SIG-M5 treated with dmso at 0.1 percent for 504 hours (cell line): ENCODE measurements around the gene TCF7.

ENCODE experiments used
- DNase-seq: peaks from one replicate; lab custom pipeline; 2025; ENCODE audit not compliant: unreplicated experiment; lab: John Stamatoyannopoulos, UW

TCF7 gene

GRCh38 chr5:134088994-134089560 lies 25.4 kb upstream of the TCF7 start:
- no peak for DNase-seq

DNA sequence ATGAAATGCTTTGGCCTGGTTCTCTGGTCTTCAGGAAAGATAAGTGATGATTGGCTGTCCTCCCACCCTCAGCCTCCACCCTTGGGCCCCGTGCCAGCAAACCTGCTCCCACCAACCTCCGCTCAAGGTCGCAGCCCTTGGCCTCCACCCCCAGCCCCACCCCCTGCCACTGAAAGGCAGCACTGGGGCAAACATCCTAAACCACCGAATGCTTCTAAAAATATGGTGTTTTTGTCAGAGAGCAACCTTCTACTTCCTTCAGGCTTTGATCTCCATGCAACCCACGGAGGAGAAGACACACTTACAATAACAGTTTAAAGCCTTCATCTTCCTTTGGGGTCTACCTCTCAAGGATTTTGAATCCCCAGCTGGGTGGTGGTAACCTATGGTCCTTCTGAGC lies 24.0 kb upstream of the TCF7 start:
- no peak for DNase-seq

DNA sequence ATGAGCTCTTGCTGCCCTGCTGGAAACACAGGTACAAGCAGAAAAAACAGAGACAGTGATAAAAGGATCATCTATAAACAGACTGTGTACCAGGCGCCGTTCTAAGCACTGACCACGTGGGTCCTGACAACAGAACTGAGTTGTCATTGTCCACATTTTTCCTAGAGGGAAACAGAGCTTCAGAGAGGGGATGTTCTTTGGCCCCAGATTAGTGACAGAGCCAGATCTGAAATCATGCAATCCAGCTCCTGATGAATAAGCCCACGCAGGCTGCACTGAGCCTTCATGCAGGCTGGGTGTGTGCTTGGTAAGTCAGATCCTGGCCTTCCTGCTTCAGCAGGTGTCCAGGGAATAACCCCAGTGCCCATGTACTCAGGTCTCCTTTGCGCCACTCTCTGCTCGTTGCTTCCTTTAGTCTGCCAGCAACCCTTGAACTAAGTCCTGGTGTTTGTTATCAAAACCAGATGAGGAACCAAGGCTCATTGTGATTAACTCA lies 22.8 kb upstream of the TCF7 start:
- DNase-seq = no peak

GRCh38 chr5:134092875-134093274 lies 21.6 kb upstream of the TCF7 start:
- DNase-seq = no peak

GRCh38 chr5:134093351-134093750 lies 21.1 kb upstream of the TCF7 start:
- DNase-seq = no peak

DNA sequence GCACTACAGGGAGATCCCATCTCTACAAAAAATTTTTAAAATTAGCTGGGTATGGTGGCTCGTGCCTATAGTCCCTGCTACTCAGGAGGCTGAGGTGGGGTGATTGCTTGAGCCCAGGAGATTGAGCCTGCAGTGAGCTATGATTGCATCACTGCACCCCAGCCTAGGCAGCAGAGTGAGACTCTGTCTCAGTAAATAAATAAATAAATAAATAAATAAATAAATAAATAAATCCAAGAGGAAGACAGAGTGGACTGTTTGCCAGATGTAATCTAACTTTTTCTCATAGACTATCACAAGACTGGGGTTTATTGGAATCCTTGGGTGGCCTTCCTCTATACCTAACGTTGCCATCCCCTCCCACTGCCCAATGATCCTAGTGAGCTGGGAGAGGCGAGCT lies 19.2 kb upstream of the TCF7 start:
- DNase-seq = no peak

DNA sequence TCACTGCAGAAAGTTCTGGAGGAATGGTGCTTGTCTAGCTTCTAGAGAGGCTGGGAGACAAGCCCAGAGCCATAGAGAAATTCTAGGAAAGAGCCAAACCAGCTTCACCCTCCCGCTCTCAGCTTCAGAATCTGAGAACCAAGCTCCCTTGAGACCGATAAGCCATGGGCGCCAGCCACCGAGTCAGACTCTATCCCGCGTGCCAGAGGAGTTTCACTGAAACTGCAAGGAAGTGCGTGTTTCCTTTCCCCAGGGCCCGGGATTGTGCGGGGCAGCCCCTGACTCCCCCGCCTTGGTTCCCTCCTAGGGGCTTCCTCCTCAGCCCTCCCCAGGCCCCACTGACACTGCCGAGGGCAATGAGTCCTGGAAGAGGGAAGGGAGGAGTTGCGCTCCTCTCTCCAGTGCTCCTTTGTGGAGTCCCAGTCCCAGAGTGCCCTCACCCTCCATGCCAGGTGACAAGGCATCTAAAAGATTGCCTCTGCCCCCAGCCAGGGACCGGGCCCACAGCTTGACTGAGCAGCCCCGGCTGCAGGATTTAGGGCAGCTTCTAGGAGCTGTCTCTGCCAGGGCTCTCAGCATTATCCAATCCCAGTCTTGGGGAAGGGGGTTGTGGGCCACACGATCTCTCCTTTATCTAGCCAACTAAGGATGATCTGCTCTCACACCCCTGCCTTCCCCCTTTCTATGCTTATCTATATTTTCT lies 18.4 kb upstream of the TCF7 start:
- no peak for DNase-seq

- DNase-seq = no peak
Observed at GRCh38 chr5:134097211-134097749, 17.2 kb upstream of the TCF7 start.

DNA sequence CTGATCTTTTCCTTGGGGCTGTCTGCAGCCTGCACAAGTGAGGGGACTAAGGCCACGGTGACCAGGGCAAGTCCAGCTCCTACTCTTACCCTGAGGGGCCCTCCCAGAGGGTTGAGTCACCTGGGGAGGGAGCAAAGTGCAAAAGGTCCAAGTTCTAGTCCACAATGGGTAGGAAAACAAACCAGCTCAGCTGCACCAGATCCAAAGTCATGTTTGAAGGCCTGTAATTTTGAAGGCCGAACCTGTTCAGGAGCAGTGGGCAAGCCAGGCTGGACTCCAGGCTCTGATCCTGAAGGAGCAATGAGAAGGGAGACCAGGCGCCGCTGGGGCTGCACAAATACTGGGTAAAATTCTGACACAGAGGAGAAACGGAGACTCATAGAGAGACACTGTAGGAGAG lies 15.8 kb upstream of the TCF7 start:
- DNase-seq = no peak

- DNase-seq = peak; percentile 20
Observed at GRCh38 chr5:134099288-134099872, 15.1 kb upstream of the TCF7 start.

- no peak for DNase-seq
Observed at GRCh38 chr5:134099939-134100282, 14.6 kb upstream of the TCF7 start.

DNA sequence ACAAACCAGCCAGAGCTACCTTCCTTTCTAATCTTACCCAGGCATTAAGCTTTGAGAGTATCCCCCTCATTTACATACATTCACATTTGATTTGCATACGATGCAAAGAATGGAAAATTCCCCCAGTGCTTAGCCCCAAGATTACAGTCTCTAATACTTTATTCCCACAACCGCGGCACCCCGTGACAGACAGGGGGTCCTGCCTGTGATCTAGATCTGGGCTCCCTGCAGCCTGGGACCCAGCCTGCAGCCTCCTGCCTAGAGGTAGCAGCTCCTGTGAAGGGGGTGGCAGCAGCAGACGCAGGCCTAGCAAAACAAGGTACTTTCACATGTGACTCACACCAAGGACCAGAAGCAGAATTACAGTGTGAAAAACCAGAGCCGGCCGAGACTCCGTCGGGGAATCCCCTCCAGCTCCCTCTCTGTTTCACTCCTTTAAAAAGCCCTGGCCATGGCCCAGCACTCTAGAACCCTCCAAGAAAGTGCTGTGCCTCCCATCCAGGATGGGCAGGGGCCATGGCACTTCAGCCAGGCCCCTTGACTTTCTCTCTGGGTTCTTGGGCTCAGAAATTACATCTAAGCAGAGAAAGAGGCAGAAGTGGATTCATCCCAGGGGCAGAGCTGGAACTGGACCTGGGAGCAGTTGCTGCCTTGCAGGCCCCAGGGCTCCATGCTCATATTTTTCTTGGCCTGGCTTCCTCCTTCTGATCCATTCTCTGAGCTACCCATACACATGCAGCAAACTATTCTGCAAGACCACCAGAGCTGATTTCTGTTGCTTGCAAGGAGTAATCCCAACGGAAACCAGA lies 14.0 kb upstream of the TCF7 start:
- no peak for DNase-seq

DNA sequence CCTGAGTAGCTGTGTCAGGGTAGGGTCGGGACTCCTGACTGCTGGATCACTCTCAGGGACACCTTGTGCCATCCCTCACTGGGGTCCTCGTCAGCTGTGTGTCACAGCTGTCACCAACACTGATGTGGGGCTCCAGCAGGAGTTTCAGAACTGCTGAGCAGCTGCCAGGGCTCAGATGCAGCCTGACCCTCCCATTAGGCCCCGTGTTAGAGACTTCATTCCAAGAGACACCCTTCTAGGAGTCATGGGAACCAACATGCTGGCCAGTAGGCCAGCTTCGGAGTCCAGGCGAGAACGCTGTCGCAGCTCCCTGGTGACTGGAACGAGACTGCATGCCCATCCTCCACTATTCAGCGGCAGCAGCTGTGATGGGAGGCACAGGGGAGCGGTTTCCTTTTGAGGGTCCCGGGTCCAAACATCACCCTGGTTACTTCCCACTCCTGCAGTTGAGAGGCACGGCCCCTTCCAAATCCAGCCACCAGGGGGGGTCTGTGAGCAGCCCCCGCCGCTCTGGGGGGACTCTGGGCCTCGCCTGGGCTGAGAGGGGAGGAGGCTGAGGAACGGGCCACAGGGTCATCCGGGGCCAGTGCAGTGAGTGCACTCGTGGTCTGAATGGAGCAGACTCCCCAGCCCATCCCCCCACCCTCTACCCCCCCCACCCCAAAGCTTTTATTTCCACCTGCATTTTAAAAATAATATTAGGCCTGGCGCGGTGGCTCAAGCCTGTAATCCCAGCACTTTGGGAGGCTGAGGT lies 12.6 kb upstream of the TCF7 start:
- peak; percentile 47 for DNase-seq

DNA sequence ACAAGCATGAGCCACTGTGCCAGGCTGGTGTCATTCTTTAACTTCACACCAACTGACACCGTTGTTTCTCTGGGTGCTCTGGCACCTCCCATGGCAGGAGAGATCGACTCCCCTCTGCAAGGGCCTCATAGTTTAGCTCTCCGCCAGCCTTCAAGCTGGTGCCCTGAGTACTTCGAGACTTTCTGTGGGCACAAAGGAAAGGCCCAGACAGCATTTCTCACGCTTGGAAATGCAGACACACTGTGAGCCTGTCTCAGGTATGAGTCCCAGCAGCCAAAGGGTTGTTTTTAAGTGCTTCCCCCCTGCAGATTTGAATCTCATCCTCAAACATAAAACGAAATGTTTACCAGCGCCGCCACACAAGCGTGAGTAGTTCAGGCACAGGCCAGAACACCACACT lies 11.1 kb upstream of the TCF7 start:
- no peak for DNase-seq

DNA sequence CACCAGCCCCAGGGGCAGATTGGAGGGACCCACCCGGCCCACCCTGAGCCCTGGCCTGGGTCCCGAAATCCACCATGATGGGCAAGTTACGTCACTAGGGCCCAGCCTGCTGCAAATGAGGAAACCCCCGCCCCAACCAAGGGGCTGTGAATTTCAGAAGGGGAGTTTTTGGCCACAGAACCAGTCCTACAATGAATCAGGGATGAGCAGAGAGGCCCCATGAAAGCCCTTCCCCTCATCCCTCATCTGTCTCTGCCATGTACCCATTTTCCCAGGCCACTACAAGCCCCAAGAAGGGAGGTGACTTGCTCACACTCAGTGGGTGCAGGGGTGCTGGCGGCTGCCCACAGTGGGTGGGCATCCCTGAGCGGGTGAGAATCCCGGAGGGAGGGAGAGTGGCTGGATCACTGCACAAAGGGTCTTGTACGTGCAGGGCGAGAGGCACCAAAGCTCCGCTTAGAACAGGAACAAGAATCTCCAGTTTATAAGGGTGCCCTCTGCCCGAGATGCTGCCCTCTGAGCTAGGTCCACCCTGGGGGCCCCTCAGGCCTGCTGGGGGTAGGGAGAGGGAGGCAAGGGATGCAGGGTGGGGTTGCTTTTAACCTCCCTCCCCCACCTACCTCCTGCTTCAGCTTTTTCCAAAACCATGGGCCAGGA lies 10.4 kb upstream of the TCF7 start:
- no peak for DNase-seq

DNA sequence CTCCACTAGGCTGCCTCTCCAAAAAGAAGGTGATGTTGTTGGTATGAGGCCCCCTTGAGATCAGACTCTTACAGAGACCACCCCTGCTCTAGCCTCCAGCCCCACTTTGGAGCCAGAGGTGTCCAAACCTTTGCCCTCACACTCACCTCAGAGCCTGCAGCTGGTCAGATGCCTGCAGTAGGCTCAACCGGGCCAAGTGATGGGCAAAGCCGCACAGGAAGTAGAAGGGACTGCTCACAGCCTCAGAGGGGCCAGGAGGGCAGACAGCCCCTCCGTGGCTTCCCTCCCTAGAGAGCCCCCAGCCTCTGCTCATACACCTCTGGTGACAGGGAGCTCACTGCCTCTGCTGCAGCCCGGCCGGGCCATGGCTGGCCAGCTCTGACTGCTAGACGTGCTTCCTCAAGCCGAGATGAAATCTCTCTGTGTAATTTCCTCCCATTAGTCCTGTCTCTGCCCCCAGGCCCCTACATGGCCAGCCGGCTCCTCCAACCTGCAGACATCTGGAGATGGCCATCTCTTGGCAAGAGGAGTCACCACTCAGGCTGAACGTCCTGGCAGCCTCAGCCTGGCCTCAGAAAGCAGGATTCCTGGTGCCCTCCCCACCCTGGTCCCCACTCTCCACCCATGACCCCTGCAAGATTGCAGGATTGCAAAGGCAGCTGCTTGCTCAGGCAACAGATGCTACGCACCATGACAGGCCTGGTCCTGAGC lies 7.3 kb upstream of the TCF7 start:
- no peak for DNase-seq

DNA sequence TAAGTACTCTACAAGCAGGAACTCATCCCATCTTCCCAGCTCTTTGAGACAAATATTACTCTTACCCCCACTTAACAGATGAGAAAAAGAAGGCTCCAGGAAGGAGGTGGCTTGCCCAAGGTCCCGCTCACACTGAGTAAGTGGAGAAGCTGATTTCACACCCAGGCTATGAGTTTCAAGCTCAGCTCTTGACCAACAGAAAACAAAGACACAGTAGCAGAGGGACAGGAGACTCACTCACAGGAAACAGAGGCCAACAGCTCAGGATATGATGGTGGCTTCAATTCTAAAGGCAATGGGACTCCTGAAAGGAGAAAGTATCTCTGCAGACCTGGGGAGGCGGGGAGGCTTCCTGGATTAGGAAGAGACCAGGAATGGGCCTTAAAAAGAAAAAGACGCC lies 6.7 kb upstream of the TCF7 start:
- DNase-seq = no peak

DNA sequence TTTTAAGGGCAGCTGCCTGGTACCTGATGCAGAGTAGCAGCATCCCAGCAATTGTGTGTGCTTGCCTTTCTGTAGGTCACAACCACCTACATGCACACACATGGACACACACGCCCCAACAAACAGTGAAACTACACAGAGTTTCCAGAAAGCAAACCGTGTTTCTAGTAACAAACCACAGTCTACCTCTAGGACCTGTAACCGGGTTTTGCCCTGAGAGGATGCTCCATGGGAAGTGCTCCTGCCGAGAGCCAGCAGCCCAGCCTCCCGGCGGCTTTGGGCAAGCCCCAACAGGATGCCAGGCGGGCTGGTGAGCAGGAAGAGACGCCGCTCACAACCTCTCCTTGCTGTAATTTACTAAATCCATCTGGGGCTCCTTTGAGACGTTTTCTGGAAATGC lies 4.1 kb upstream of the TCF7 start:
- DNase-seq = no peak

- DNase-seq = no peak
Observed at GRCh38 chr5:134111741-134112647, 2.5 kb upstream of the TCF7 start.
